ENCODE measurements around the gene STIP1.

Gene STIP1

DNA sequence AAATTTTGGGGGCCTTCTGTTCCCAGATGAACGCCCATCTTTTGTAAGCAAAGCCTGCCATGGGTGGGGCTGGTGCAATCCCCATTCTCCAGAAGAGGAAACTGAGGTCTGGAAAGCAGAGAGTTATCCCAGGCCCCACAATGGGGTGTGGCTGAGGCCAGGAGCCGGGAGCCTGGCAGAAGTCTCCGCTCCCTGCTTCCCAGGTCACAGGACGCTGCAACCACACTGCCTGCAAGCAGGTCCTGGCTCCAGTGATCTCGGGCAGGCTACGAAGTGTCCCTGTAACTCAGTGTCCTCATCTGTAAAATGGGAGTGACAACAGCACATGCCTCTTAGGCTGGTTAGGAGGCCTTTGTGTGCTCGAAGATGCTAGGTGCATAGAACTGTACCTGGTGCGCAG is 67.1 kb downstream of the STIP1 start:
- no peak for DNase-seq

GRCh38 chr11:64253481-64253880 is 67.5 kb downstream of the STIP1 start:
- DNase-seq, result no peak
